ENCODE results near the gene KIF12.

GRCh38 chr9:114109124-114109523 lies 10.0 kb upstream of the KIF12 start:
- no peak for TF ChIP-seq CTCF (IDR thresholded peaks at IDR 0.05; ENCODE audit: low read length)
- TF ChIP-seq EZH2 (IDR thresholded peaks at IDR 0.05; ENCODE audit: borderline replicate concordance, low read length), result no peak
